Calu3 (cell line): Measurements from ENCODE around the gene DR1. TPM values are rescaled to one million over a fixed set of nuclear protein-coding genes. Genes with fewer than 3 reads are reported as not detected.
A peak's percentile ranks its signal among the peaks of the same experiment; 100 is the strongest.

ENCODE experiments used
- BruUV-seq: library from RNA; stranded (reverse); fragments of 400-500 nt; replicated peaks from 2 replicates; lab custom pipeline; 2021; lab: Mats Ljungman, UMichigan
- CTCF ChIA-PET: fragments of 300-600 bp; sonication (Branson Sonifier 250); formaldehyde crosslinking; loops from one replicate; lab custom pipeline; 2022; ENCODE audit warnings: antibody characterized with exemption; lab: Charles Lee
- DNase-seq: peaks from one replicate; pipeline ENCODE4 v3.0.0; 2022
- H3K27ac Mint-ChIP-seq: one replicate; pipeline ENCODE4 v1.8.0; 2022; ENCODE audit warnings: mixed read lengths; ENCODE audit not compliant: unreplicated experiment
- H3K27me3 Mint-ChIP-seq: one replicate; pipeline ENCODE4 v1.8.0; 2022; ENCODE audit warnings: mixed read lengths; ENCODE audit not compliant: unreplicated experiment
- H3K36me3 Mint-ChIP-seq: one replicate; pipeline ENCODE4 v1.8.0; 2022; ENCODE audit warnings: mild to moderate bottlenecking, moderate library complexity, mixed read lengths; ENCODE audit not compliant: insufficient read depth, unreplicated experiment
- H3K4me1 Mint-ChIP-seq: one replicate; pipeline ENCODE4 v1.8.0; 2022; ENCODE audit warnings: mild to moderate bottlenecking, low read depth, mixed read lengths; ENCODE audit not compliant: unreplicated experiment
- H3K4me3 Mint-ChIP-seq: one replicate; pipeline ENCODE4 v1.8.0; 2022; ENCODE audit warnings: mild to moderate bottlenecking, low read depth, moderate library complexity, mixed read lengths; ENCODE audit not compliant: unreplicated experiment
- H3K9me3 Mint-ChIP-seq: one replicate; pipeline ENCODE4 v1.8.0; 2022; ENCODE audit warnings: low read depth, mixed read lengths; ENCODE audit not compliant: unreplicated experiment
- intact Hi-C: fragments of 100-400 bp; cut with micrococcal nuclease; formaldehyde crosslinking; loops from one replicate; pipeline ENCODE4 v1.10.0; 2022; ENCODE audit not compliant: unreplicated experiment
- total RNA-seq: library from RNA; stranded (reverse); gene quantifications from 2 replicates; pipeline ENCODE4 v1.2.3, GENCODE V29; 2022
- TF ChIP-seq, protein P1 (sequence below): fragments of 200-600 bp; IDR thresholded peaks from one replicate; pipeline ENCODE4 v1.8.0; 2022; ENCODE audit warnings: antibody characterized with exemption; ENCODE audit not compliant: unreplicated experiment

DR1 gene
- total RNA-seq, 1 experiment from 2014 or later, result 51.1 TPM

DNA sequence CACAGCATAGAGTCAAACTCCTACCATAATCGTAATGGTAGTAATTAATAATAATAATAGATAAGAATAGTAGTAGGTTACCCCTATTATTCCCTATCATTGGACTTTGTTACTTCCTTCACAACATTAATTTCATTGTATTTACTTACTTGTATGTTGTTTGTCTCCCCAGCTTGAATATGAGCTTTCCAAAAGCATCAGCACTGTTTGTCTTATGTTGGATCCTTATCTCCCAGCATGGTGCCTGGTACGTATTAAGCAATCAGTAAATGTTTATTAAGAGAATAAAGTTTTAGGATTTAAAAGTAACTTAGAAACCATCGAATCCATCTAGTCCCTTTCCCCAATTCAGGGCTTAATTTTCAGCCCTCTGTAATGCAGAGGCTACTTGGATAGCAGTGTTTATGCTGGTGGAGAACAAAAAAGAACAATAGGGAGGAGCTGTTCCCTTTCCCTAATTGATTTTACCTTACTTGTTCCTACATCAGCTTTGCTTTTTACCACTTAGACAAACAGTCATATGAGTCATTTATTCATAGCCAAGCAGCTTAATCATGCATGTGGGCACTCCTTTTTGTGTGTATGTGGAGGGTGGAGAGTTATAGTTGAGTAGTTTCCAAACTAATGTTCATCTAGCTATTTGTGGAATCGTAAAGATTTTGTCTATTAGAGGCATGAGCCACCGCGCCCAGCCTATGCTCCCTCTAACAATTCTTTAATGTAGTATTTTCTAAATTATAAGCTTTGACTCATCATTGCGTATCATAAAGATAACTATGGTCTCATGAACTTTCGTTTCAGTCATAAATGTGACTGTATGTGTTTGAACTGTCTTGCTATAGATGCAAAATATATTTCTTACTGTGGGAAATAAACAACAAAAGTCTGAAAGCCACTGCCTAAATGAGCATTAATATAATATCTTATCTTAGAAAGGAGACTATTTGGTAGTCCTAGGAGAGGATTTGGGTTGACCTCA lies 20.9 kb upstream of the DR1 start:
- no TSS peak for BruUV-seq
- CTCF ChIA-PET, result interaction anchor here (1.1 to 2.0 kb wide), 5 partner anchors 14 to 520 kb away, joined by 3 to 9 read pairs (median 7); partner anchors contain the start of gene DR1
- Mint-ChIP-seq H3K4me1 (peaks cover 39% of the 10 kb centered on the region), H3K27ac (peak overlapping the region; percentile 35), H3K36me3 (no peaks in the 10 kb centered on the region), H3K9me3 (peaks cover 4% of the 10 kb centered on the region), H3K27me3 (no peaks in the 10 kb centered on the region), H3K4me3 (no peak overlapping the region)
- DNase-seq, result peak; percentile 15
- TF ChIP-seq, protein P1, sequence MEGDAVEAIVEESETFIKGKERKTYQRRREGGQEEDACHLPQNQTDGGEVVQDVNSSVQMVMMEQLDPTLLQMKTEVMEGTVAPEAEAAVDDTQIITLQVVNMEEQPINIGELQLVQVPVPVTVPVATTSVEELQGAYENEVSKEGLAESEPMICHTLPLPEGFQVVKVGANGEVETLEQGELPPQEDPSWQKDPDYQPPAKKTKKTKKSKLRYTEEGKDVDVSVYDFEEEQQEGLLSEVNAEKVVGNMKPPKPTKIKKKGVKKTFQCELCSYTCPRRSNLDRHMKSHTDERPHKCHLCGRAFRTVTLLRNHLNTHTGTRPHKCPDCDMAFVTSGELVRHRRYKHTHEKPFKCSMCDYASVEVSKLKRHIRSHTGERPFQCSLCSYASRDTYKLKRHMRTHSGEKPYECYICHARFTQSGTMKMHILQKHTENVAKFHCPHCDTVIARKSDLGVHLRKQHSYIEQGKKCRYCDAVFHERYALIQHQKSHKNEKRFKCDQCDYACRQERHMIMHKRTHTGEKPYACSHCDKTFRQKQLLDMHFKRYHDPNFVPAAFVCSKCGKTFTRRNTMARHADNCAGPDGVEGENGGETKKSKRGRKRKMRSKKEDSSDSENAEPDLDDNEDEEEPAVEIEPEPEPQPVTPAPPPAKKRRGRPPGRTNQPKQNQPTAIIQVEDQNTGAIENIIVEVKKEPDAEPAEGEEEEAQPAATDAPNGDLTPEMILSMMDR, result no peak
- intact Hi-C loops, result no loop called here

- peaks cover 10% of the 10 kb centered on the region for H3K36me3 Mint-ChIP-seq
- intact Hi-C loops, result no loop called here
- H3K27ac Mint-ChIP-seq, result no peak overlapping the region
- peaks cover 15% of the 10 kb centered on the region for H3K4me1 Mint-ChIP-seq
- DNase-seq, result no peak
- CTCF ChIA-PET, result no interaction called here
- BruUV-seq, result no TSS peak
- no peaks in the 10 kb centered on the region for H3K27me3 Mint-ChIP-seq
- H3K9me3 Mint-ChIP-seq, result no peaks in the 10 kb centered on the region
- TF ChIP-seq, protein P1, result no peak
- H3K4me3 Mint-ChIP-seq, result no peak overlapping the region
Observed at GRCh38 chr1:93328809-93329760, 16.6 kb upstream of the DR1 start.

DNA sequence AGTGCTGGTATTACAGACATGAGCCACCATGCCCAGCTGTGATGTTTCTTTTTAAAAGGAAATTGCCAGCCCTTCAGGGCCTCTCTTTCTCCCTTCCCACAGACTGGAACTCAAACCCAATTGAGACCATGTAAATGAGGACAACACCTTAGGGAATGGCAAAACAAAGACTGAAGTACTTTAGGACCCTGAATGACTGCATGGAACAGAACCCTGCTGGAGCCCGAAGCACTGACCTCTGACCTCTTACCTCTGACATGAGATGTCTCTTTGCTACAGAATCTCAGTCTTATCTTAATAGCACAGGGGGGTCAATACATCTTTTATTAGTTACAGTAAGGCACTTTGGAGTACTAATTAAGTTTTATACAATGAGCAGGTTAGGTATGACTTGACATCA lies 15.5 kb upstream of the DR1 start:
- TF ChIP-seq, protein P1, result no peak
- BruUV-seq, result no TSS peak
- no peak for DNase-seq
- H3K9me3 Mint-ChIP-seq, result no peaks in the 10 kb centered on the region
- H3K4me1 Mint-ChIP-seq, result peaks cover 4% of the 10 kb centered on the region
- intact Hi-C loops, result no loop called here
- no peak overlapping the region for H3K27ac Mint-ChIP-seq
- H3K27me3 Mint-ChIP-seq, result no peaks in the 10 kb centered on the region
- H3K4me3 Mint-ChIP-seq, result no peak overlapping the region
- CTCF ChIA-PET, result no interaction called here
- H3K36me3 Mint-ChIP-seq, result peaks cover 10% of the 10 kb centered on the region

- H3K27ac Mint-ChIP-seq, result no peak overlapping the region
- H3K4me1 Mint-ChIP-seq, result no peaks in the 10 kb centered on the region
- no TSS peak for BruUV-seq
- CTCF ChIA-PET, result no interaction called here
- H3K9me3 Mint-ChIP-seq, result no peaks in the 10 kb centered on the region
- no peaks in the 10 kb centered on the region for H3K27me3 Mint-ChIP-seq
- TF ChIP-seq, protein P1, result no peak
- no peak overlapping the region for H3K4me3 Mint-ChIP-seq
- intact Hi-C loops, result no loop called here
- no peak for DNase-seq
- peaks cover 10% of the 10 kb centered on the region for H3K36me3 Mint-ChIP-seq
Observed at GRCh38 chr1:93330617-93331016, 15.1 kb upstream of the DR1 start.
